Measurements from ENCODE around the gene EIPR1. TPM values are rescaled to one million over a fixed set of nuclear protein-coding genes. Genes with fewer than 3 reads are reported as not detected.
"Not testable (repeated sequence)": the region's sequence is repeated elsewhere in the genome, so short reads cannot be mapped to it uniquely, and the experiment has no call there.

The EIPR1 gene
- total RNA-seq, 1 donor from 2014 or later, result 30.3 TPM

DNA sequence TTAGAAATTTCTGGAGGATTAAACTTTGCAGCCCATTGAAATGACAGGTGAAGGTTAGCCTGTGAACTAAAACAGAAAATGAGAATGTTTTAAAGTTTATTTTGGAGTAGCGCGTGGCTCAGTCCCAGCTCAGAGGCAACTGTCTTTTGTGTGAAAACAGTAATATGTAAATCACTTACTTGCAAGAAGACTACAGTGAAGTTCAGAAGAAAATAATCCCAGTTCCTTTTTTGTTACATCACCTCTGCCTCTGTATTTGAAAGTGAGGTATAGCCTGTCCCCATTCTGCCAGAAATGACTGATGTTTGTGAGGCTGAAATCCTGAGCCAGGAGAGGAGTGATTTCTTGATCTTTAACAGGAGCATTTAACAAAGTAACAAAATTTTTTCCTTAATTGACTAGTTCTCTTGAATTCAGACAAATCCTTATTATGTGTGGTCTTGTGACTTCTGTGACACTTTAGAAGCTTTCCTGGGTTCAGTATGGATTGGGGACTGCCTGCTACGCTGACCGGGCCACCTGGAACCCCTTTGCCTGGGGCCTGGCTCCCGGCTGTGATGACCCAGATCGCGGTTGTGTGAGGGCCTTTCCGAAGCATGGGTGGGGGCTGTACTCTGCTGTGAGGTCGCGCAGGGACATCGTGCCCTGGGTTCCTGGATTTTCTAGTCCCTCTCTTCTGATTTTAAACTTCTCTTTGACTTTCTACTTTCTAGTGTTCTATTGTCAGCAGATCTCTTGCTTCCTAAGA lies 26.1 kb upstream of the EIPR1 start:
- no peak for DNase-seq

DNA sequence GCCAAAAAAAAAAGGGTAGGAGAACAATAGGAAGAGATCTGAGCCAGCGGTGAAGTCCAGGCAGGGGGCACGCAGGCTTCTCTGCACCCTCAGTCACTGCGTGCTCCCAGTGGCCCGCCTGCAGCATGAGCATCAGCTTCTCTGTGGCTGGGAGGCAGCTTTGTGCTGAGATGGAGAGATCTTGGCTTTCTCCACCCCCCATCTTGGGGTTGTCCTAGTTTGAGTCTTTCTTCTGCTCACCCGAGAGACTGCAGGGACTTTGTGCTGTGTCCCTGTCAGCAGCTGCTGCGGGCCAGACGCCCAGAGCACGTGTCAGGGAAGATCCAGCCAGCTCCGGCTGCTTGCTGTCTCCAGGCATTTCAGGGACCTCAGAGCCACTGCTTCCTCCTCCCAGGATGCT lies 22.2 kb upstream of the EIPR1 start:
- peak; percentile 89 for DNase-seq

DNA sequence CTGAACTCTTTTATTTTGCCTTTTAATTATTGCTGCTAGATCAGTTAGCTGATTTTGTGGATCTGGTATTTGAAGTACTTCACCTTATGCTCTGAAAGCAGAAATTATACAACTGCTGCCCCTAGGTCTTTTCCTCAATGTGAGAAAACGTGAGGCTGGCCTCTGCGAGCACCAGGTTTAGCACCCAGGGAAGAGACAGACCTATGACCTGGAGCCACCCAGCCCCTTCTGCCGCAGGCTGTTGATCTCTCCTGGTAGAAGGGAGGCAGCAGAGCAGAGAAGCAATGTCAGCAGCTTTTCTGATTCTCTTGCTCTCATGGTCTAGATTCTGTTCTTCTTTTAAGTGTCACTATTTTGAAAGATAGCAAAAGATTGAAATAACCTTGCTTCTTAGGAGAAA lies 21.8 kb upstream of the EIPR1 start:
- DNase-seq, result no peak

DNA sequence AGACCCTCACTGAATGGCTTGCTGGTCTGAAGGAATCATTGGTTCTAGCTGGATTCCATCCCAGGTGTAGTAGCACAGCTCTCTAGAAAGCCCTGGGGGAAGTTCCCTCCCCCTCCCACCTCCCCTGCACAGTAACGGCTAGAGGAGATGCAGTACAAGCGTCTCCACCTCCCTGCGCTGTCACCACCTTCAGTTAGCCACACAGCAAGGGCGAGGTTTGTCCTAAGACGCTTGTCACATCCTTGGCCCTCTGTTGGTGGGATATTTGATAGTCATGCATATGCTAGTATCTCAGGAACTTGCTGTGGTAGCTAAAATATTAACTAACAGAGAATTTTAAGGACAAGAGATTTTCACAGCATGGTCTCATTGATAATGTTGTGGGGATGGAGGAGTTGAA lies 21.2 kb upstream of the EIPR1 start:
- no peak for DNase-seq

DNA sequence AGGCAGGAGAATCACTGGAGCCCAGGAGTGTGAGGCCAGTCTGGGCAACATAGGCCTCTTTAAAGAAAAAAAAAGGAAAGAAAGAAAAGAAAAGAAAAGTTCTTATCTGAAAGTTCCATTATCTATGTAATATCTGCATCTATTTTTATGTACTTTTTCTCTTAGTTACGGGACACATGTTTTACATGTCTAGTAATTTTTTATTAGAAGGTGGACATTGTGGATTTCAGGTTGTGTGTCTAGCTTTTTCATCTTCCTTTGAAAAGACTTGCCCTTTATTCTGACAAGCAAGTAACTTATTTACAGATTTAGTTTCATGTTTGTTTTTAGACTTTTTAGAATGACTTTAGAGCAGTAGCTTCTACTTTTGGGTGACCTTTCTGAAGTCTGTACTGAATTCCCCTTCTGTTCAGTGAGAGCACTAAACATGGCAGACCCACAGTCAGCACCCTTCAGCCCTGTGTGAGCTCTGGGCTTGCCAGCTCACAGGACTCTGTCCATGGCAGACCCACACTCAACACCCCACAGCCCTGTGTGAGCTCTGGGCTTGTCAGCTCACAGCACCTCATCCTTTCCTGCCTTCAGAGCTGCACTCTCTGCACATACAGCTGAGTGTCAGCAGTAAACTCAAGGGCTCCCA lies 19.4 kb upstream of the EIPR1 start:
- DNase-seq, result no peak

DNA sequence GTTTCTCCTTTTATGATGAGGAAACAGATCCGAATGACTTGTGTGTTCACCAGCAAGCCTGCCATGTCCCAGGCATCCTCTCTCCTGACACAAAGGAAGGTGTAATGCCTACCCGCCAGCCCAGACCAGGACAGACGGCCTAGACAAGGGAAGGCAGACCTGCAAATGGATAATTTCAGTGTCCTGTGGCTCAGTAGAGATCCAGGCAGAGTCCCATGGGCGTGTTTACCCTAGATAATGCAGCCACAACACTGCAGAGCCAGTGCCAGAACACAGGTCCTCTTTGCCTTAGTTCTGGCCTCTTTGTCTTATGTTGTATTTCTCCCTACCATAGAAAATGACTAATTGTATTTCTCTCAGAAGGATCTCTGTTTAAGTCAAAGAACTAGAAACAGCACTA lies 14.6 kb upstream of the EIPR1 start:
- DNase-seq, result no peak

DNA sequence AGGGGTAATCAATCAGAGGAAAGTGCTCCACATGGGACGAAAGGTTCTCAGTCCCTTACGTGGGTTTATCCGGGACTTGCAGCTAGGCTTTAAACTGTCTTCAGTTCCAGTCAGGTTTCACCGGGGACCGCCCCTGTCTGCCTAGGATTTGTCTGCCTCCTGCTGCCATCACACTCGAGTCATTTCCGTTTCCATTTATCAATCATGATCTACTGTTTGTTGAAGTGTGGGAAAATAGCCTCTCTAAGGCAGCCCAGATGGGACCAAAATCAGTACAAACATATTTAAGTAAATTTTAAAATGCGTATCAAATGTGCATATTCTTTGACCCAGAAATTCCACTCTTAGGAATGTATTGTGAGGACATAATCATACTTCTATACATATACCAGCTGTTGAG lies 12.4 kb upstream of the EIPR1 start:
- no peak for DNase-seq

DNA sequence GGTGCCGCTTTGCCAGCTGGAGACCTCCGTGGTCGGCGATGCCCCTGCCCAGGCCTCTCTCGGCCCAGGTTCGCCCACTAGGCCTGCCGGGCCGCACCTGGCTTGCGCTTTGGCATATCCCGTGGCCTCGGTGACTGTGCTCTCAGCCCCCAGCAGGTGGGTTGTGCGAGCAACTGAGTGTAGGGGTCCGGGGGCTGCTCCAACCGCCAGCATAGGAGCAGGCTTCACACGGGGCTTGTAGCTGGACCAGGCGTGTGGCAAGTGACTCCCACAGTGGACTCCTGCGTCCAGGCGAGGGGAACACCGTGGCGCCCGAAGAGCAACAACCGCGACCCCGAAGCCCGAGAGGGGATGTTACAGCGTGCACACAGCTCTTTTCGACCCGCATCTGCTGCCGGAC lies 11.6 kb upstream of the EIPR1 start:
- no peak for DNase-seq

DNA sequence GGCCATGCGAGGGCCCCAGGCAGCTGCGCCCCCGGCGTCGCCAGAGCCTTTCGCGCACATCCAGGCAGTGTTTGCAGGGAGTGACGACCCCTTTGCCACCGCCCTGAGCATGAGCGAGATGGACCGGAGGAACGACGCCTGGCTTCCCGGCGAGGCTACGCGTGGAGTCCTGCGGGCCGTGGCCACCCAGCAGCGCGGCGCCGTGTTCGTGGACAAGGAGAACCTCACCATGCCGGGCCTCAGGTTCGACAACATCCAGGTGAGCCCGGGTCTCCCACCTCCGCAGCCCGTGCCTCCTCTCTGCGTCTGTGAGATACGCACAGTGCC lies 10.8 kb upstream of the EIPR1 start:
- DNase-seq, result no peak

DNA sequence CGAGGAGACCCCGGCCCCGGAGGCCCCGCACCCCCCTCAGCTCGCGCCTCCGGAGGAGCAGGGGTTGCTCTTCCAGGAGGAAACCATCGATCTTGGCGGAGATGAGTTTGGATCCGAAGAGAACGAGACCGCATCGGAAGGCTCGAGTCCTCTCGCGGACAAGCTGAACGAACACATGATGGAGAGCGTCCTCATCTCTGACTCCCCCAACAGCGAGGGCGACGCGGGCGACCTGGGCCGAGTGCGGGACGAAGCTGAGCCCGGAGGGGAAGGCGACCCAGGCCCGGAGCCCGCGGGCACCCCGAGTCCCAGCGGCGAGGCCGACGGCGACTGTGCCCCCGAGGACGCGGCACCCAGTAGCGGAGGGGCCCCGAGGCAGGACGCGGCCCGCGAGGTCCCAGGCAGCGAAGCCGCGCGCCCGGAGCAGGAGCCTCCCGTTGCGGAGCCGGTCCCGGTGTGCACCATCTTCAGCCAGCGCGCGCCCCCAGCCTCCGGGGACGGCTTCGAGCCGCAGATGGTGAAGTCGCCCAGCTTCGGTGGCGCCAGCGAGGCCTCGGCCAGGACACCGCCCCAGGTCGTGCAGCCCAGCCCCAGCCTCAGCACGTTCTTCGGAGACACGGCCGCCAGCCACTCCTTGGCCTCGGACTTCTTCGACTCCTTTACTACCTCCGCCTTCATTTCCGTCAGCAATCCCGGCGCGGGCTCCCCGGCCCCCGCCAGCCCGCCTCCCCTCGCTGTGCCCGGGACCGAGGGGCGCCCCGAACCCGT lies 10.2 kb upstream of the EIPR1 start:
- DNase-seq, result no peak

DNA sequence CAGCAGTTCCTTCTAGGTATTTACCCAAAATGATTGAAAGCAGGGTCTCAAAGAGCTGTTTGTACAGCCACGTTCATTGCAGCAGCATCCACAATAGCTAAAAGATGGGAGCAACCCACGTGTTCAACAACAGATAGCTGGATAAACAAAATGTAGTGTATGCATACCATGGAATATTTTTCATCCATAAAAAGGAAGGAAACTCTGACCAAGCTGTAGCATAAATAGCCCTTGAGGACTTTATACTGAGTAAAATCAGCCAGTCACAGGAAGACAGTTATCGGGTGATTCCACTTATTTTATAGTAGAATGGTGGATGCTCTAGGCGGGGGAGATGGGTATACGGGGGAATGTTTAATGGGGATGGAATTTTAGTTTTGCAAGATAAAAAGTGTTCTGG lies 9.4 kb upstream of the EIPR1 start:
- no peak for DNase-seq

DNA sequence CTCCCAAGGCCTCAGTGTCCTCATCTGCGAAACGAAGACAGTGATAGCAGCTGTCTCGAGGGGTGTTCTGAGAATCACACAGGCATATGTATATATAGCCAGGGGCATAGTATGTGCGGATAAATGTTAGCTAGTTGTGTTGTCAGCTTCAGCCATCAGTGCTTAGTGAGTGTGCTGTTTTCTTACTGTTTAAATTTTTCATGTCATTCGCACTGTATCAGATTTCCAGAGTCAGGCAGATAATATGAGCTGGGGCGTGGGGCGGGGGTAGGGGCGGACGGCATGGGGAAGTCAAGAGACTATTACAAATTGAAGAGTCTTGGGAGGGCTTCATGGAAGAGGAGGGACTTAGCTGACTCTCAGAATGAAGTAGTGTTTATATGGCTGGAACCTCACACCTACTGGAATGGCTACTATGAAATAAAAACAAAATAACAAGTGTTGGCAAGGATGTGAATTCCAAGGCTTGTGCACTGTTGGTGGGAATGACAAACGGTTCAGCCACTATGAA lies 8.9 kb upstream of the EIPR1 start:
- DNase-seq, result no peak

DNA sequence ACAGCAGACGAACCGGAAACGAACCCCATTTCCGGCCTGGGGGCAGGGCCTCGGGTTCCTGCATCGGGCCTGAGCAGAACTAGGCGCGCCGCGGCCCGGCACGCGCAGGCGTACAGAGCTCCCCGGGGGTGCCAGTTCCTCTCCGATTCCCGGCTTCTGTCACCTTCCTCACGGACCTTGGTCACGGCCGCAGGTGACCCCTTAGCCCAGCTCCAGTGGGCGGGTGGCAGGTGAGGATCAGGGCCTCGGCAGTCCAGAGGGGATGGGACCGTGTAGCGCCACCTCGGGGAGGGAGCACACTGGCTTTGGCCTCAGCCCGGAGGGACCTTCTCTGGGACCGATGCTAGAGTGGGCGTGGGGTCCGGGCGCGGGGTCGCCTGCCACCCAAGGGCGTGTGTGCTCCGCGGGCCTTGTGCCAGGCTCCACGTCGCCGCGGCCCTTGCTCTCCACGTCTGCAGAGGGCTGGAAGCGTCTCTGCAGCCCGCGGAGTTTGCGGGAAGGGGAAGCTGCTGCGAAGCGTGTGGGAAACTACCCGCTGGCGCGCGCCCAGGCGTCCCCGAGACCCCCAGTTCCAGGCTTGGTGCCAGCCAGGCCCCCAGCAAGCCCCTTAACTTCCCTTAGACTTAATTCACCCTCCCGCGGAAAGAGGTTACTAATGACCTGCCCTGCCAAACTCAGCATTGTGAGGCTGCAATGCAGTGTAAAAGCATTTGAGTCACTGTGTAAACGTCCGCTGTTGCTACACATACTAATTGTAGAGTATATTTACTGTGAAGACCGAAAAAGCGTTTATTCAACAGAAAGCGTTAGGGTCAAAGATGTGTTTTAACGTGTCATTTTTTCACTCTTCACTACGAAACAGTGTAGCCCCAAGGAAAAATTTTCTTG lies 2.3 kb upstream of the EIPR1 start, which contains the start of gene TRAPPC12:
TRAPPC12 (plus strand) TSS at position 48 of the 888 bp plus-strand sequence. CDS start 7,930 bp downstream, outside the sequence.
- peak; percentile 86 for DNase-seq

DNA sequence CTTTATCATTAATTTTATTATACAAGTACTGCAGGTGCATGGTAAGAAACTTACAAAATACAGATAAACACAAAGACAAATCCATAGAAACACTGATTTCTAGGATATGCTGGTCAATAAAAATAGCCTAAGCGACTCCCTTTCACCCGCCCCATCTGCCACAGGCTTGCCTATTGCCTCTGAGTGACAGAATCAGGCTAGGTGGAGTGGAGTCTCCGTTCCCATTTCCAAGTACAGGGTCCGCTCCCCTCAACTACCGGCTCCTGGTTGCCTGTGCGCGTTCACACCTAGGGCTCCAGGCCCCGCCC lies 1.7 kb upstream of the EIPR1 start:
- no peak for DNase-seq

DNA sequence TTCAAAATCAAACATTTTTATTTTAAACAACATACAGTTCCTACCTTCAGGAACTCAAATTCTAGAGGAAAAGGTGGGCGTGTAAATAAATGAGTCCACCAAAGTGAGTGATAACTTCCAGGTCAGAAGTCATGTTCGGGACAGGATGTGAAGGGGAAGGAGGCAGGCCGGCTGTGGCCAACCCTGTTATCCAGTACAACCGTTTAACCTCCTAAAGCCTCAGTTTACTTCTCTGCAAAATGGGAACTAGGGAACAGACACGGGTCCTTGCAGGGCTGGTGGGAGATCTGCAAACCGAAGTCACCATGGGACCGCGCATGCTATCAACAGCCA lies 373 bp downstream of the EIPR1 start:
- DNase-seq, result no peak

DNA sequence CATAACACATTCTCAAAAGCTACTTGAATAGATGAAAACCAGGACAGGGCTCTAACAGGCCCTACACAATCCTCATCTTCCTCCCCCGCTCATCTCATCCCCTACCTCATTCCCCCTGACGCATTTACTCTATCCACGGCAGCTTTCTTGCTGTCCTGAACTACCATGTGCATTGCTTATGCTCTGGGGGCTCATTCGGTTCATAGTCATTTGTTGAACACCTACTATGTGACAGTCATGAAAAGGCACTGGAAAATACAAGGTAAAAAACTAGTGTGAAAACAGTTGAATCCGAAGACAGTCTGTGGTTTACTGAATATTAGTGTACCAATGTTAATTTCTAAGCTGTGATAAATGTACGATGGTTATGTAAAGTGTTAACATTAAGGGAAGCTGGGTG lies 797 bp downstream of the EIPR1 start:
- DNase-seq, result no peak

DNA sequence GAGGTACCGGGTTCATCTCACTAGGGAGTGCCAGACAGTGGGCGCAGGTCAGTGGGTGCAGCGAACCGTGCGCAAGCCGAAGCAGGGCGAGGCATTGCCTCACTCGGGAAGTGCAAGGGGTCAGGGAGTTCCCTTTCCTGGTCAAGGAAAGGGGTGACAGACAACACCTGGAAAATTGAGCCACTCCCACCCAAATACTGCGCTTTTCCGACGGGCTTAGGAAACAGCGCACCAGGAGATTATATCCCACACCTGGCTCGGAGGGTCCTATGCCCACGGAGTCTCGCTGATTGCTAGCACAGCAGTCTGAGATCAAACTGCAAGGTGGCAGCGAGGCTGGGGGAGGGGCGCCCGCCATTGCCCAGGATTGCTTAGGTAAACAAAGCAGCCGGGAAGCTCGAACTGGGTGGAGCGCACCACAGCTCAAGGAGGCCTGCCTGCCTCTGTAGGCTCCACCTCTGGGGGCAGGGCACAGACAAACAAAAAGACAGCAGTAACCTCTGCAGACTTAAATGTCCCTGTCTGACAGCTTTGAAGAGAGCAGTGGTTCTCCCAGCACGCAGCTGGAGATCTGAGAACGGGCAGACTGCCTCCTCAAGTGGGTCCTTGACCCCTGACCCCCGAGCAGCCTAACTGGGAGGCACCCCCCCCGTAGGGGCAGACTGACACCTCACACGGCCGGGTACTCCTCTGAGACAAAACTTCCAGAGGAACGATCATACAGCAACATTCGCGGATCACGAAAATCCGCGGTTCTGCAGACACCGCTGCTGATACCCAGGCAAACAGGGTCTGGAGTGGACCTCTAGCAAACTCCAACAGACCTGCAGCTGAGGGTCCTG lies 8.1 kb downstream of the EIPR1 start:
- DNase-seq, result not testable (repeated sequence)

DNA sequence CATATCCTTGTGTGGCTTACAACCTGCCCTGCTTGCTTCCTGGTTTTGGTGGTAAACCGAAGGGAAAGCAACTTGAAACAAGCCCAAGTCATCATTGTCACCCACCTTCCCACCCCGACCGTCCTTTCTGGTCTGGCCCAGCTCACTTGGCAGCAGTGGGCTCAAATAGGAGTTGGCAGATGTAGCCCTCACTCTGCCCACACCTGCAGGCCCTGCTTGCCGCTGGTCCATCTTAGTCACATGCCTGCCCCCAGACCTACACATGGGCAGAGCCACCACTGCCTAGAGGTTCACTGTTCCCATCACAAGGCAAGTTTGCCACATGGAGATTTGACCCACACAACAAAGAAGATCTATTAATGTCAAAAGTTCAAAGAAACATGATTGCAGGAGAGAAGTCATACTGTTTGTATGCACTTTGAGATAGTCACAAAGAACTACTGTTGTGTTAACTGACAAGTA lies 9.3 kb downstream of the EIPR1 start:
- DNase-seq, result no peak

DNA sequence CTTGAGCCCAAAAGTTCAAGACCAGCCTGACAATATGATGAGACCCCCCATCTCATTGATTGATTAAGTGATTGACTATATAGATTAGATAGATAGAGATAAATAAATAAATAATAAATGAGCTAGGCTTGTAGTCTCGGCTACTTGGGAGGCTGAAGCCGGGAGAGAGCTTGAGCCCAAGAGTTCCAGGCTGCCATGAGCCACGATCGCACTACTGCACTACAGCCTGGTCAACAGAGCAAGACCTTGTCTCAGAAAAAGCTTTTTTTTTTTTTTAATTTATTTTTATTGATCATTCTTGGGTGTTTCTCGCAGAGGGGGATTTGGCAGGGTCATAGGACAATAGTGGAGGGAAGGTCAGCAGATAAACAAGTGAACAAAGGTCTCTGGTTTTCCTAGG lies 12.4 kb downstream of the EIPR1 start:
- no peak for DNase-seq

DNA sequence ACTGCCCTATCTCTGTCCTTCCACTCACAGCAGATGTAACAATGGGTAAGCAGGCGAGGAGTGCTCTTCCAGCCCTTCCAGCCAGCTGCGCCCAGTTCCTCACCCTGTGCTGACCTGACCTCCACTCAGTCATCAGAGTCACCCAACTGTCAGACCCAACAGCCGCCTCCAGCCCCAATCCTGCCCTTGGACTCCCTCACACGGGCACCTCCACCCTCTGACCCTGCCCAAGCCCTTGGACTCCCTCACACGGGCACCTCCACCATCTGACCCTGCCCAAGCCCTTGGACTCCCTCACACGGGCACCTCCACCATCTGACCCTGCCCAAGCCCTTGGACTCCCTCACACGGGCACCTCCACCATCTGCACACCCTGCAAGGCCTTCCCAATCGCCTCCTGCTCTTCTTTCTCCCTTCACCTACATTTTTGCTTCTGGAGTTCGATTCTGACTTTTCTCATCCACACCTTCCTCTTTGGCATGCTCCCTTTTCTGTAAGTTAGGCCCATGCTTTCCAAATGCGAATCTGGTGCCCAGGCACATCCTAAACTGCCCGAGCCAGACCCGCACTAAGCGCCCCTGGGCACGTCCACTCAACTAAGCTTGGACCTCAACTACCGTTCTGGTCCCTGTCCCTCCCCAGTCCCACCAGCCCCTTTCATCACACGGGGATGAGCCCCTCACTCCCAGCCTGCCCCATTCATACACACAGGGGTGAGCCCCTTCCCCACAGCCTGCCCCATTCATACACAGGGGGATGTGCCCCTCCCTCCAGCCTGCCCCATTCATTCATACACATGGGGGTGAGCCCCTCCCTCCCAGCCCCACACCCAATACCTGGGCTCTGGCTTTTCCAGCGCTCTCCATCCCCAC lies 15.9 kb downstream of the EIPR1 start:
- DNase-seq, result no peak

DNA sequence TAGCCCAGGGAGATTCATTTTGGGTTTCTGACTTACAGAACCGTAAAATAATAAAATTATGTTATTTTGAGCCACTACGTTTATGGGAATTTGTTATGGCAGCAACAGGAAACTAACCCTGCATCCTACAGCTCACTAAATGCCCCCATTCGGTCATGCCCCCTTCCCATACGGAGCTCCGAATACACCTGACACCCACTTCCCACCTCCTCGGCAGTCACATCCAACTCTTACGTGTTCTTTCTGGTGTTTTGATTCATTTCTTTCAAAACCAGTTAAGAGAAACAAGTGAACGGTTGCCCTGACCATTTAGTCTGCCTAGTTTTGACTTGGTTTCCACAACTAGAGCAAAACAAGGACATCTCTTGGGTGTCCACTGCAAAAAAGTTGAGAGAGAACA lies 19.7 kb downstream of the EIPR1 start:
- no peak for DNase-seq
